ENCODE measurements around the gene LSAMP. TPM values are rescaled to one million over a fixed set of nuclear protein-coding genes. Genes with fewer than 3 reads are reported as not detected.

Gene LSAMP
- total RNA-seq, 2 experiments from 2014 or later, result not detected

DNA sequence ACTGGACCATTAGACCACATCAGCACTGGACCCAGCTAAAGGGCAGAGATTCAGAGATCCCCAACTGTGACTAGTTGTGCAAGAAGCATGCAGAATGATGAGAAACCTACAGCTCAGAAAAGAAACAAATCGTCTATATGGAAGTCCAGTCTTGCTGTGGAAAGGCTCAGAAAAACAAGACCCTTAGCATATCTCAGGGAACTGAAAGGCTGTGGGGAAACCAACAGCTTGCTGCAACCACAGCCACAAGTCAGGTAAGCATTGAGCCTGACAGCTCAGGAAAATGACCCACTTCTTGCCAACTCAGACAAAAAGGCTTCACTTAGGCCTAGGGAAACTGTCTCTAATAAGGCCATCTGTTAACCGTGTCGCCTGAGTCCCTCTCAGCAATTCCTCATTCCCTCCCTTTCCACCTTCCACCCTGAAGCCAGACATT, 145.6 kb downstream of the LSAMP start:
- Mint-ChIP-seq H3K36me3 (ENCODE audit: low read depth) (no peaks in the 10 kb centered on the region), H3K4me1 (ENCODE audit: low read depth) (no peaks in the 10 kb centered on the region), H3K9me3 (no peaks in the 10 kb centered on the region), H3K27ac (no peak overlapping the region), H3K27me3 (ENCODE audit: low read depth) (no peaks in the 10 kb centered on the region), H3K4me3 (no peak overlapping the region)
- CTCF ChIA-PET, result interaction anchor here (0.7 kb wide), 1 partner anchor 374 kb away, joined by 3 read pairs; no protein-coding TSS in a partner anchor
- DNase-seq, result no peak
- intact Hi-C loops (cut with micrococcal nuclease), result no loop called here

DNA sequence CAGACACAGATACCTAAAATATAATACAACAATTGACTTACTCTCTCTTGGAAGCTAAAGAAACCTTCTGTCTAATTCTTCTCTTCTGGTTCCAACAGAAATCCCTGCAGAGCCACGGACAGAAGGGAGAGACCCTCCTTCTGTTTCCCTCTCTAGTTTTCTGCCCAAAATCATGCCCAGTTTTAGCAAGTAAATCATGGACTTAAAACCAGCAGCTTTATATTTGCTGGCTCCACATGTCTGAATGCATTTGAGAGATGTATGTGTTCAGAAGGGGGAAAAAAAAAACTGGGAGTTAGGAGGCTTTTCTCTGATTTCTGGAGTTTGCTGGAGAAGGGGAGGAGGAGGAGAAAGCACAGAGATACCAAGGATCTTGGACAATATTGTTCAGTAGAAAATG, 147.1 kb downstream of the LSAMP start:
- H3K36me3 Mint-ChIP-seq (ENCODE audit: low read depth), result no peaks in the 10 kb centered on the region
- H3K4me1 Mint-ChIP-seq (ENCODE audit: low read depth), result no peaks in the 10 kb centered on the region
- H3K27me3 Mint-ChIP-seq (ENCODE audit: low read depth), result no peaks in the 10 kb centered on the region
- no peak overlapping the region for H3K4me3 Mint-ChIP-seq
- CTCF ChIA-PET, result no interaction called here
- DNase-seq, result no peak
- intact Hi-C loops (cut with micrococcal nuclease), result no loop called here
- no peak overlapping the region for H3K27ac Mint-ChIP-seq
- H3K9me3 Mint-ChIP-seq, result no peaks in the 10 kb centered on the region

DNA sequence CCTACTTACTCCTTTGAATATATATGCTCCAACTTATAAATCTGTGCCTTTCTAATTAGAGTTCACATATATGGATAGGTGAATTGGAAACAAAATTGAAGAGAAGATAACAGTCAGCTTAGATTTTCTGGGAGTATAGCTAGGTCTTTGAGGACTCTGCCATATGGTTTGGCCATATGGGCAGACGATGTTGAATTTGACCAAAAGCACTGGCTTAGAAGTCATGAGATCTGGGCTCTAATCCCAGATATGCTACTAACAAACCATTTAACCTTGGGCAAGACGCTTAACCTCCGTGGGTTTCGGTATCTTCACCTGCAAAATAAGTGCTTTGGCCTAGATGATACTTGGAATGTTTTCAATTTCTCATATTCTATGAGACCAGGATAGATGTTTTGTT, 154.1 kb downstream of the LSAMP start:
- Mint-ChIP-seq H3K27me3 (ENCODE audit: low read depth) (no peaks in the 10 kb centered on the region), H3K4me1 (ENCODE audit: low read depth) (no peaks in the 10 kb centered on the region), H3K36me3 (ENCODE audit: low read depth) (no peaks in the 10 kb centered on the region), H3K9me3 (no peaks in the 10 kb centered on the region), H3K4me3 (no peak overlapping the region), H3K27ac (no peak overlapping the region)
- no peak for DNase-seq
- intact Hi-C loops (cut with micrococcal nuclease), result no loop called here
- CTCF ChIA-PET, result no interaction called here

DNA sequence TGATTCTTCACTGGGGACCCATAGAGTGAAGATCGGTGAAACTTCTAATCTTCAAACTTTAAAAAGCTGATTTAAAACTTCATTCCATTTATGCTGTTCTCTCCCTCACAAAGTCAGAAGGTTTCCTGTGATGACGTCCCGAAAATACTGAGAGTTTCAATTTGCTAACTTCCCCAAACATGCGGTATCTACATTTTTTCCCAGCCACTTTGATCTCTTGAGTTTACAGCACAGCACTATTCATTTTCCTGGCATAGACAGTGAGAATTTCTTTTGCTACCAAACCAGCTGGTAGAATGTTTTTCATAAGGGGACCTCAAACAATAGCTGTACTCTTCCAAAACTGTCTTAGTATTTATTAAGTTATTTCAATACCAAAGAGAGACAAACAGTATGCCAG, 156.8 kb downstream of the LSAMP start:
- no peak for DNase-seq
- CTCF ChIA-PET, result no interaction called here
- H3K4me3 Mint-ChIP-seq, result no peak overlapping the region
- H3K4me1 Mint-ChIP-seq (ENCODE audit: low read depth), result no peaks in the 10 kb centered on the region
- intact Hi-C loops (cut with micrococcal nuclease), result no loop called here
- H3K9me3 Mint-ChIP-seq, result no peaks in the 10 kb centered on the region
- no peak overlapping the region for H3K27ac Mint-ChIP-seq
- no peaks in the 10 kb centered on the region for H3K27me3 Mint-ChIP-seq (ENCODE audit: low read depth)
- H3K36me3 Mint-ChIP-seq (ENCODE audit: low read depth), result no peaks in the 10 kb centered on the region

DNA sequence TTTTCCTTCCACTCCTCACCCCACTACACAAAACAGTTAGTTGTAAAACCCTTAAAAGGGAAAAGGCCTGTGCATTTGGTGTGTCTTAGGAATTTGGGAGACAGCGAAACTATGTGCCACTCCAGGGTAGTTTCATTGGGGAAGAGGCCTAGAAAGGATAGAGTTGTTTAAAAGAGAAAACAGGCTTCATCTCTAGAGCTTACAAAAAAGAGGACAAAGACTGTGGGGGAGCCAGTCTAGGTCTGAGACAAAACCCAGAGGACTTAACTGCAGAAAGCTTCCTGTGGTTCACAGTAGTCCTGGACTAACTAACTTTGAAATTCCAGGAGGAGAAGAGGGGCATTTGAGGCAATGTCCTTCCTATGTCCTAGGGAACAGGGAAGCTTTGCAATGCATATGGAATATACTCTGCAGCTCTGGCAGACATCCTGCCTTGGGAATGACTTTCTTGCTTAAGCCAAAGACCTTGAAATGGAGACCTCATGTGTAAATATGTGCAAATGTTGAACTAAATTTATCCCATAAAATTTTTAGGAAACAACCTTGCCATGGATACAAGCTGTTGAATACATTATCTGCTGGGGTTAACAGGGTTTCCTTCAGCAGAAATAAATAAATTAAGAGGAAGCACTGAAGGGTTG, 159.4 kb downstream of the LSAMP start:
- DNase-seq, result no peak
- no peaks in the 10 kb centered on the region for H3K36me3 Mint-ChIP-seq (ENCODE audit: low read depth)
- H3K27ac Mint-ChIP-seq, result no peak overlapping the region
- no peaks in the 10 kb centered on the region for H3K9me3 Mint-ChIP-seq
- H3K4me3 Mint-ChIP-seq, result no peak overlapping the region
- intact Hi-C loops (cut with micrococcal nuclease), result no loop called here
- no peaks in the 10 kb centered on the region for H3K27me3 Mint-ChIP-seq (ENCODE audit: low read depth)
- CTCF ChIA-PET, result no interaction called here
- H3K4me1 Mint-ChIP-seq (ENCODE audit: low read depth), result no peaks in the 10 kb centered on the region

DNA sequence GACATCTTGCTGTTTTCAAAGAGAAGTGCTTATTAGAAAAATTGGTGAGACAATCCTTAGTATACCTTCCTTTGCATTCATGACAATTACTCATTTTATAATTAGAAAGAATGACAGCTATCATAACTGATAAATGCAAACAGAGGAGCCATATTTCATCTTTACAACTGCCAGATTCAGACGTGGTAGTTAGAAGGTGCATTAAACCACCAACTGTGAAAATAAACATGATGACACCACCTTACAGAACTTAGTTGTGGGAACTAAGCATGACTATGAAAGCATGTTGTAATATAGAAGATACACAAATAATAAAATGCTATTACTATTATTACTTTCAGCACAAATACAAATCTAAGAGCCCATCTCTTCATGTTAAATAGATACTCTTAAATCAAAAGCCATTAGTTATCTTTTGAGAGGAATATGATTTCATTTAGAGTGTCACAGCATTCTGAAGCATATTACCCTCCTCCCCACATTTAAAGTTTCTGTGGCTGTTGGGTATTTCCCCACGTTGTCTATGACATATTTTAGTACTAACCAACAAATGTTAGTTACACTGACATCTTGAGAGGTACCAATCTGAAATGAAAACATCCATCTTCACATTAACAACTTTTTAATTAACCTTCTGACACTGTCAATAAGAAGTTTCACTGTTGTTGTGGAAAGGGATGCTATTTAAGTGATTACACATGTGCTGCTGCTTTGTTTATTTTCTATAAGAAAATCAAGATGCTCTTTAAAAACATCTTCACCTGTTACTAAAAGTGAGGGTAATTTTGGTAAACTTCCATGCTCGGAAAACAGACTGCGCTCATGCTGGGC, 163.8 kb downstream of the LSAMP start:
- DNase-seq, result no peak
- no peaks in the 10 kb centered on the region for H3K9me3 Mint-ChIP-seq
- no peak overlapping the region for H3K4me3 Mint-ChIP-seq
- no peak overlapping the region for H3K27ac Mint-ChIP-seq
- no peaks in the 10 kb centered on the region for H3K4me1 Mint-ChIP-seq (ENCODE audit: low read depth)
- intact Hi-C loops (cut with micrococcal nuclease), result no loop called here
- no peaks in the 10 kb centered on the region for H3K36me3 Mint-ChIP-seq (ENCODE audit: low read depth)
- H3K27me3 Mint-ChIP-seq (ENCODE audit: low read depth), result no peaks in the 10 kb centered on the region
- CTCF ChIA-PET, result no interaction called here

DNA sequence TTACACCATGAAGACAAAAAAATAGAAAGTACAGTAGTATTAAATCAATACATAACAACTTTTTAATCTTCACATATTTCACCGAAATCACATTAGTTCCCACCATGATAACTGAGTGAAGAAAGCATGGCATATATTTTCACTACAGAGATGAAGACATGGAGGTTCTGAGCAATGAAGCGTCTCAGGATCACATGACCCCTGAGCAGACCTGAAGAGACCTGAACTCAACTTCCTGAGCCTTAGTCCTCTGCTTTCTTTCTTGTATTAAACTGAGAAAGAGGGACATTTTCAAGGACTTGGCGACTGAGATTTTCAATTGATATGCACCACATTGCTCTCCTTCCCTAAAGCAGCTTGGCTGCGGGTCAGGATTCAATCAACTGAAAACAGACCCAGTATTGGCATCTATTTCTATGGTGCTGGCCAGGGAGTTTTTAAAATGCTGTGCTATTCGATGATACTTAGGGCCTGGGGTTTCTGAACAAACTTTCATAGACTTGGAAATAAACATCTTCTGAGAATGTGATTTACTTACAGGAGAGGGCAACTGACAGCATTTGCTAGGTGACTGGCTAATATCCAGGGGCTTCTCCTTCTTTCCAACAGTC, 165.1 kb downstream of the LSAMP start:
- H3K36me3 Mint-ChIP-seq (ENCODE audit: low read depth), result no peaks in the 10 kb centered on the region
- intact Hi-C loops (cut with micrococcal nuclease), result no loop called here
- H3K9me3 Mint-ChIP-seq, result no peaks in the 10 kb centered on the region
- no peak for DNase-seq
- CTCF ChIA-PET, result no interaction called here
- H3K4me1 Mint-ChIP-seq (ENCODE audit: low read depth), result no peaks in the 10 kb centered on the region
- no peak overlapping the region for H3K4me3 Mint-ChIP-seq
- no peak overlapping the region for H3K27ac Mint-ChIP-seq
- H3K27me3 Mint-ChIP-seq (ENCODE audit: low read depth), result no peaks in the 10 kb centered on the region

DNA sequence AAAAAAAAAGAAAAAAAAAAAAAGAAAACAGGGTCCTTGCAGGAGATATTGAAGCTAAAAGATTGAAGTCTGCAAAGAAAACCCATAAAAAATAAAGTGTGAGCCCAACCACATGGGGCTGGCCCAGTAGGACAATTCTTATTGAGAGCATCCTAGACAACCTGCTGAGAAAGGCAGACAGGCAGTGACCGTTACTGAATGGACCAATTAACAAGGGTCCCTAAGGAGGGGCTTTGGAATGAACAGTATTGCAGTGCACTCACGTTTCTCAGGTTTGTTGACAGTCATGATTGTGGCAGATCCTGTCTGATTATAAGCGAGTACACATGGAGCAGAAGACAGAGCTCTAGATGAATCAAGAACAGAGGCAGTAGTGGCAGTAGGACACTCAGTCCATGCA, 168.6 kb downstream of the LSAMP start:
- Mint-ChIP-seq H3K27me3 (ENCODE audit: low read depth) (no peaks in the 10 kb centered on the region), H3K9me3 (no peaks in the 10 kb centered on the region), H3K27ac (no peak overlapping the region), H3K4me3 (no peak overlapping the region), H3K36me3 (ENCODE audit: low read depth) (no peaks in the 10 kb centered on the region), H3K4me1 (ENCODE audit: low read depth) (no peaks in the 10 kb centered on the region)
- DNase-seq, result no peak
- intact Hi-C loops (cut with micrococcal nuclease), result no loop called here
- CTCF ChIA-PET, result no interaction called here

DNA sequence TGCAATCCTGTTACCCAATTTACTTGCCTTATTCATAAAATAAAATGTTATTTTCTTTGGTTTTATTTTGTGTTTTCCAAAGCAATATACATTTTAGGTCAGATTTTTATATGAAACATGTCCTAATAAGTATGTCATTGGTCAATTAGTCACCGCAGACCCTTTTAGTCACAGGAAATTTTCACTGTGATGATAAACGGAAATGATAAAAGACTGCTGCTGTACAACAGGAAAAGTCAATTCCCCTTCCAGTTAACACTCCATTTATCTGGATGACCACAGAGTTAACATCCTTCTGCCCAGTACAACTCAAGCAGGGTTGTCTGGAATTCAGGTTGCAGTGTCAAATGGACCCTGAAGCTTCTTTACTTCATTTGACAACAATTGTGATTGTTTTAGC, 175.2 kb downstream of the LSAMP start:
- Mint-ChIP-seq H3K9me3 (peaks cover 2% of the 10 kb centered on the region), H3K27ac (no peak overlapping the region), H3K4me3 (no peak overlapping the region), H3K4me1 (ENCODE audit: low read depth) (no peaks in the 10 kb centered on the region), H3K27me3 (ENCODE audit: low read depth) (no peaks in the 10 kb centered on the region), H3K36me3 (ENCODE audit: low read depth) (no peaks in the 10 kb centered on the region)
- intact Hi-C loops (cut with micrococcal nuclease), result no loop called here
- no peak for DNase-seq
- CTCF ChIA-PET, result no interaction called here

DNA sequence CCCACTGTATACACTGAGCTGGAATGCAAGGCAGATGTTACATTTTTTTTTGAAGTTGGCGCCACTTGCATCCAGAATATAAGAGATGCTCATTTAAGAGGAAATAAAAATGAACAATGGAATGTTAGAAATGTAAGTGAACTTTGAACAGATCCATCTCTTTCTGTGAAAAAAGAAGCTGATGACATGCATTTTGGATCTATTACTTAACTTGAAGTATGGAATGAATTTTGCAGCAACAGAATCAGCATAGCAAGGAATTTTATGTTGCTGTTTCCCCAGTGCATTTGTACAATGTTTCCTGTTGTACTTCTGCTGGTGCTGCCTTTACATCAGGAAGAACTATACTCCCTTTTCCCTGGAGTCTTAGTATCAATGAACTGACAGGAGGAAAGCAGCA, 178.2 kb downstream of the LSAMP start:
- Mint-ChIP-seq H3K36me3 (ENCODE audit: low read depth) (no peaks in the 10 kb centered on the region), H3K27ac (no peak overlapping the region), H3K9me3 (peaks cover 2% of the 10 kb centered on the region), H3K4me3 (no peak overlapping the region), H3K27me3 (ENCODE audit: low read depth) (no peaks in the 10 kb centered on the region), H3K4me1 (ENCODE audit: low read depth) (no peaks in the 10 kb centered on the region)
- DNase-seq, result no peak
- intact Hi-C loops (cut with micrococcal nuclease), result no loop called here
- CTCF ChIA-PET, result no interaction called here

DNA sequence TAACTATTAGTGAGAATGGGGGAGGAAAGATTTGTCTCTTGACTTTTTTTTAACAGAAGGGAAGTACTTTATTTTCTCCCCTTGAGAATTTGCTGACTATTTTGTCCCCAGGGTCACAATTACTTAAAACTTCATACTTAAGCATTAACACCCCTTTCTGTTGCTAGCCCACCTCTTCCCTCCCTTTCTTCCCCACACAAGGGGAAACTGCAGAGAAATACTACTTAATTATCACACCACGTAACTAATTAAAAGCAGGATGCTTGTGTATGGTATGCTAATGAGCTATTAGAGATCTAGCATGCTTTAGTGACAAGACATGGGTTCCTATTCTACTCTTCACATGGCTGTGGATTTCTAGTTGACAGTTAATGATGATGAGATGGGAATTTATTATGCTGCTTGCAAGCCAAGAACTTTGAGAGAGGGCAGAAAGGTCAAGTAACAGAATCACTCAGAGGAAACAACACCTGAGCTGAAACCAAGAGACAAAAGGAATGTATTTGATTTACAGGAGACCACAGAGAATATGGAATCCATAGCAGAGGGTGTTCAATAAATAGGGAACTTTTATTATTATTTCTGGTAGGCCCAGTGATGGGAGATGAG, 179.2 kb downstream of the LSAMP start:
- H3K4me1 Mint-ChIP-seq (ENCODE audit: low read depth), result no peaks in the 10 kb centered on the region
- CTCF ChIA-PET, result no interaction called here
- intact Hi-C loops (cut with micrococcal nuclease), result no loop called here
- no peak overlapping the region for H3K4me3 Mint-ChIP-seq
- H3K27me3 Mint-ChIP-seq (ENCODE audit: low read depth), result no peaks in the 10 kb centered on the region
- peaks cover 2% of the 10 kb centered on the region for H3K9me3 Mint-ChIP-seq
- no peaks in the 10 kb centered on the region for H3K36me3 Mint-ChIP-seq (ENCODE audit: low read depth)
- no peak for DNase-seq
- no peak overlapping the region for H3K27ac Mint-ChIP-seq

DNA sequence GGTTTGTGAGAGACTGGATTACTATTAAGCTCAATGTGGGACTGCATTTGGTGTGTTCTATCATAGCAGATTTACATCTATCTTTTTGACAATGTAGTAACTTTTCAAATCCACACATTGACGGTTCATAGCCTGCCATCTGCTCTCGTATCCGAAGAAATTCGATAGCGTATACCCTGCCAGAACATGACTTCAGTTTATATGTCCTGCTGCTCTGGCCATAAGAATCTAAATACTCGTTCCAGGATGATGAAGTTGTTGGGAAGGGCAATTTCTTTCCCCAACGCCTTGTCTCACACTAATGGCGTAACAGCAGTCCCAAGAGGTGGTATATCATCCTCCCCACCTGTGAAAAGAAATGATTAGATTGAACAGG, 180.0 kb downstream of the LSAMP start:
- DNase-seq, result no peak
- CTCF ChIA-PET, result no interaction called here
- Mint-ChIP-seq H3K36me3 (ENCODE audit: low read depth) (no peaks in the 10 kb centered on the region), H3K4me1 (ENCODE audit: low read depth) (no peaks in the 10 kb centered on the region), H3K9me3 (peaks cover 2% of the 10 kb centered on the region), H3K27ac (no peak overlapping the region), H3K27me3 (ENCODE audit: low read depth) (no peaks in the 10 kb centered on the region), H3K4me3 (no peak overlapping the region)
- intact Hi-C loops (cut with micrococcal nuclease), result no loop called here

All from activated naive CD4-positive, alpha-beta T cell treated with anti-CD3 and anti-CD28 coated beads for 36 hours (primary cell).